ENCODE measurements around the gene PACS2. TPM values are rescaled to one million over a fixed set of nuclear protein-coding genes. Genes with fewer than 3 reads are reported as not detected.

Gene PACS2
- total and polyA plus RNA-seq, 2 experiments from 2014 or later, result 41.1 to 54.5 TPM

GRCh38 chr14:105282098-105282725, 32.3 kb upstream of the PACS2 start:
- no peaks in the 10 kb centered on the region for H3K9me3 ChIP-seq (ENCODE audit: low read depth)
- peaks cover 6% of the 10 kb centered on the region for H4K20me1 ChIP-seq (ENCODE audit: insufficient read depth, poor library complexity, severe bottlenecking)
- H3K4me1 ChIP-seq (ENCODE audit: insufficient read depth), result no peaks in the 10 kb centered on the region
- no peaks in the 10 kb centered on the region for H3K27me3 ChIP-seq
- H3K27ac ChIP-seq, result no peak overlapping the region
- WGBS (ENCODE audit: low lambda C conversion rate, missing lambda C conversion rate), result 76% methylated on average over 16 of the region's 16 CpGs
- H3K9me2 ChIP-seq (replicated peaks; ENCODE audit: insufficient read depth), result no peaks in the 10 kb centered on the region
- DNase-seq (ENCODE audit: low spot score), result no peak
- H3K79me2 ChIP-seq, result peaks cover 78% of the 10 kb centered on the region
- H3K36me3 ChIP-seq (replicated peaks; ENCODE audit: insufficient read depth, low read depth), result no peaks in the 10 kb centered on the region
- H3K4me2 ChIP-seq, result no peak overlapping the region
- TF ChIP-seq EZH2phosphoT487 (IDR thresholded peaks at IDR 0.05; ENCODE audit: low read depth, severe bottlenecking, unreplicated experiment) (no peak), EZH2 (IDR thresholded peaks at IDR 0.05; ENCODE audit: borderline replicate concordance) (no peak), CTCF (IDR thresholded peaks at IDR 0.05; ENCODE audit: poor library complexity) (no peak)
- H2AFZ ChIP-seq, result no peak overlapping the region
- H3K4me3 ChIP-seq, result no peak overlapping the region

- Histone ChIP-seq H2AFZ (no peak overlapping the region), H4K20me1 (ENCODE audit: insufficient read depth, poor library complexity, severe bottlenecking) (peaks cover 11% of the 10 kb centered on the region), H3K4me2 (no peak overlapping the region), H3K4me1 (ENCODE audit: insufficient read depth) (no peaks in the 10 kb centered on the region), H3K9me2 (replicated peaks; ENCODE audit: insufficient read depth) (no peaks in the 10 kb centered on the region), H3K9me3 (ENCODE audit: low read depth) (no peaks in the 10 kb centered on the region), H3K27me3 (no peaks in the 10 kb centered on the region), H3K36me3 (replicated peaks; ENCODE audit: insufficient read depth, low read depth) (no peaks in the 10 kb centered on the region), H3K79me2 (peaks cover 78% of the 10 kb centered on the region), H3K27ac (no peak overlapping the region), H3K4me3 (no peak overlapping the region)
- 76% methylated on average over 10 of the region's 10 CpGs for WGBS (ENCODE audit: low lambda C conversion rate, missing lambda C conversion rate)
- no peak for DNase-seq (ENCODE audit: low spot score)
- TF ChIP-seq CTCF (IDR thresholded peaks at IDR 0.05; ENCODE audit: poor library complexity) (no peak), EZH2phosphoT487 (IDR thresholded peaks at IDR 0.05; ENCODE audit: low read depth, severe bottlenecking, unreplicated experiment) (no peak), EZH2 (IDR thresholded peaks at IDR 0.05; ENCODE audit: borderline replicate concordance) (no peak)
Measured at GRCh38 chr14:105283028-105283427, 31.5 kb upstream of the PACS2 start.

- WGBS (ENCODE audit: low lambda C conversion rate, missing lambda C conversion rate), result 91% methylated on average over 15 of the region's 15 CpGs
- no peak for TF ChIP-seq EZH2phosphoT487 (IDR thresholded peaks at IDR 0.05; ENCODE audit: low read depth, severe bottlenecking, unreplicated experiment)
- no peak for TF ChIP-seq CTCF (IDR thresholded peaks at IDR 0.05; ENCODE audit: poor library complexity)
- no peak for TF ChIP-seq EZH2 (IDR thresholded peaks at IDR 0.05; ENCODE audit: borderline replicate concordance)
- H3K27ac ChIP-seq, result no peak overlapping the region
- no peaks in the 10 kb centered on the region for H3K27me3 ChIP-seq
- no peak for DNase-seq (ENCODE audit: low spot score)
- no peaks in the 10 kb centered on the region for H3K9me2 ChIP-seq (replicated peaks; ENCODE audit: insufficient read depth)
- no peaks in the 10 kb centered on the region for H3K4me1 ChIP-seq (ENCODE audit: insufficient read depth)
- H4K20me1 ChIP-seq (ENCODE audit: insufficient read depth, poor library complexity, severe bottlenecking), result peaks cover 12% of the 10 kb centered on the region
- H3K36me3 ChIP-seq (replicated peaks; ENCODE audit: insufficient read depth, low read depth), result no peaks in the 10 kb centered on the region
- no peak overlapping the region for H2AFZ ChIP-seq
- H3K9me3 ChIP-seq (ENCODE audit: low read depth), result no peaks in the 10 kb centered on the region
- no peak overlapping the region for H3K4me3 ChIP-seq
- H3K79me2 ChIP-seq, result peaks cover 73% of the 10 kb centered on the region
- no peak overlapping the region for H3K4me2 ChIP-seq
Measured at GRCh38 chr14:105283899-105284298, 30.6 kb upstream of the PACS2 start.
